AML-193 (cell line): ENCODE measurements around the gene LMLN.
"Not testable (repeated sequence)": the region's sequence is repeated elsewhere in the genome, so short reads cannot be mapped to it uniquely, and the experiment has no call there.

Experiments used
- DNase-seq, 2 experiments: peaks; one replicate each; lab custom pipeline; 2025; lab: John Stamatoyannopoulos, UW

LMLN gene, protein sequence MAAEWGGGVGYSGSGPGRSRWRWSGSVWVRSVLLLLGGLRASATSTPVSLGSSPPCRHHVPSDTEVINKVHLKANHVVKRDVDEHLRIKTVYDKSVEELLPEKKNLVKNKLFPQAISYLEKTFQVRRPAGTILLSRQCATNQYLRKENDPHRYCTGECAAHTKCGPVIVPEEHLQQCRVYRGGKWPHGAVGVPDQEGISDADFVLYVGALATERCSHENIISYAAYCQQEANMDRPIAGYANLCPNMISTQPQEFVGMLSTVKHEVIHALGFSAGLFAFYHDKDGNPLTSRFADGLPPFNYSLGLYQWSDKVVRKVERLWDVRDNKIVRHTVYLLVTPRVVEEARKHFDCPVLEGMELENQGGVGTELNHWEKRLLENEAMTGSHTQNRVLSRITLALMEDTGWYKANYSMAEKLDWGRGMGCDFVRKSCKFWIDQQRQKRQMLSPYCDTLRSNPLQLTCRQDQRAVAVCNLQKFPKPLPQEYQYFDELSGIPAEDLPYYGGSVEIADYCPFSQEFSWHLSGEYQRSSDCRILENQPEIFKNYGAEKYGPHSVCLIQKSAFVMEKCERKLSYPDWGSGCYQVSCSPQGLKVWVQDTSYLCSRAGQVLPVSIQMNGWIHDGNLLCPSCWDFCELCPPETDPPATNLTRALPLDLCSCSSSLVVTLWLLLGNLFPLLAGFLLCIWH

DNA sequence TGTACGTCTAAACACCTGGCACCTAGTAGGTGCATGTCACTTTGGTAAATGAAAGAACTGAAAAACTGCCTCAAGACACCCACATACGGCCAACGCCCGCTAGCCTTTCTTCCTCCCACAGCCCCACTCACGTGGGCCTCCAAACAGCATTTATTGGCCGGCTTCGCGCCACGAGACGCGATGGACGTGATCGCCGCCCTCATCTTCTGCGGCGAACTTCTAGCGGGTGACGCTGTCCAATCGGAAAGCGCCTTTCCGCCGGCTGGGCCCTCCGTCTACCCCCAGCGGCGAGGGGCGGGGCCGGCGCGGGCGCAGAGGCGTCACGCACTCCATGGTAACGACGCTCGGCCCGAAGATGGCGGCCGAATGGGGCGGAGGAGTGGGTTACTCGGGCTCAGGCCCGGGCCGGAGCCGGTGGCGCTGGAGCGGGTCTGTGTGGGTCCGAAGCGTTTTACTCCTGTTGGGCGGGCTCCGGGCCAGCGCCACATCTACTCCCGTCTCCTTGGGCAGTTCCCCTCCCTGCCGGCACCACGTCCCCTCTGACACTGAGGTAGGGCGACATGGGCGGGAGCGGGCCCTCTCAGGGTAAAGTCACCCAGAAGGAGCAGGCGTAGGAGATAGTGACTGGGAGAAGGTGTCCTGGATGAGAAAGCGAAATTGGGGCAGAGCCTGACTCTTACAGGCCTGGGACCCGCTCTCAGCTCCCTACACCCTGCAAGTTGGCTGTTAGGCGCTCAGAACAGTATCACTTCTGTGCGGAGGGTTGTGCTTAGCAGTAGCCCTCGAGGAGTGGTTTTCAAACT lies at the start of gene LMLN:
Gene LMLN (plus strand): TSS at position 327 of the 803 bp plus-strand sequence. CDS start 29 bp downstream, at position 356.
- peak; percentile 97 for DNase-seq

DNA sequence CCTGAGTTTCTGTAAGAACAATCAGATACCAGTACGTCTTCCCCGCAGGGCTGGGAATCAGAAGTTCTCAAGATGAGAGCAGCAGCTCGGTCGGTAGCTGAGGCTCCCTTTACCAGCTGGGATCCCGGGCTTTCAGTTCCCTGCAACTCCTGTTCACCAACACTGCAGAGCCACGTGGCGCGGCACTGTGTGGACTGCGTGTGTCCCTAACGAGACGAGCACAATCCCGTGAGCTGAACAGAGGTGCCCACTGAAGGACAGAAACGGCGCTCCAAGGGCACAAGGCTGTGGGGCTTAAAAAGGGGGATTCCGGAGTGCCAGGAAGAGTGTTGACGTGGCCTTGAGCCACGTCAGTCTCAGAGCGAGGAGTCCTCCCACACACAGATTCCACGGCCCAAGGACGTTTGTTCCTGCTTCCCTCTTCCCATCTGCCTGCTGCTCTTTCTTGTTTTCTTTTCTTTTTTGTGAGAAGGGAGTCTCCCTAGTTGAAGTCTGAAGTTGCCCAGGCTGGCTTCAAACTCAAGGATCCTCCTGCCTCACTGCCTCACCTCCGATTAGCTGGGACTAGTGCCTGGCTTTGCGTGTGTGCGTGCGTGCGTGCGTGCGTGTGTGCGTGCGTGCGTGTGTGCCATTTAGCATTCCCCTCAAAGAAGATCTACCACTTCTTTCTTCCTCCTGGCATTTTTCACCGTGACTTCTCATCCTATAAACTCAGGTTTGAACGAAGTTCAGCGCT lies 47.1 kb upstream of the LMLN start:
- DNase-seq: no peak

DNA sequence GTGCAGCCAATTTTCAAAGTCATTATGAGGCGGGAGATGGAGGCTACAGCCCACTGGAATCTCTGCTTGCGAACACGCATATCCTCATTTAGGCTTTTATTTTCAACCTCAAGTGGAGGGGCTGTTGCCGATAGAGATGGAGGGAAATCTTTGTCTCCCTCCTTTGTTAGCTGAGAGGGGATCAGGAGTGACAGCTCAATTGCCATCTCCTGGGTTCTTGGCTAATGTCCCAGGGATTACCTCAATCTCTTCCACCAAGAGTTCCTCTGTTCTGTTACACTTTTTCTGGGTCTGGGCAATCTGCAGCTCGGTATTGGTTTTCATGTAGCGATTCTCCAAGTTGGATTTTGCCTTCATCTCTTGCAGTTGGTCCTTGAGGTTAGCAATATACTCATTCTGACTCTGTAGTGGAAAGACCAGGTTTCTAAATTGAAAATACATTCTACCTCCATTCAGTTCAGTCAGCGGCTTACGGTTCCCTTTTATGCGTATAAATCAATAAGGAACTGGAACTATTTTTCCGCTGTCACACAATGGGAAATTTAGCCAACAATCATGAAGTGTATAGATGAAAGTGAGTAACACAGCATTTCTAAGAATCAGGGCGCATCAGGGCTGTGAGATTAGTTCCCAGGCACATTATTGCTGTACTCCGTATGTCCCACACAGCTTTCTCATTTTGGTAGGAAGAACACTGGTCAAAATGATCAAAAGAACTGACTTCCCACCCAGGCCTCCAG lies 46.2 kb upstream of the LMLN start:
- DNase-seq: no peak

DNA sequence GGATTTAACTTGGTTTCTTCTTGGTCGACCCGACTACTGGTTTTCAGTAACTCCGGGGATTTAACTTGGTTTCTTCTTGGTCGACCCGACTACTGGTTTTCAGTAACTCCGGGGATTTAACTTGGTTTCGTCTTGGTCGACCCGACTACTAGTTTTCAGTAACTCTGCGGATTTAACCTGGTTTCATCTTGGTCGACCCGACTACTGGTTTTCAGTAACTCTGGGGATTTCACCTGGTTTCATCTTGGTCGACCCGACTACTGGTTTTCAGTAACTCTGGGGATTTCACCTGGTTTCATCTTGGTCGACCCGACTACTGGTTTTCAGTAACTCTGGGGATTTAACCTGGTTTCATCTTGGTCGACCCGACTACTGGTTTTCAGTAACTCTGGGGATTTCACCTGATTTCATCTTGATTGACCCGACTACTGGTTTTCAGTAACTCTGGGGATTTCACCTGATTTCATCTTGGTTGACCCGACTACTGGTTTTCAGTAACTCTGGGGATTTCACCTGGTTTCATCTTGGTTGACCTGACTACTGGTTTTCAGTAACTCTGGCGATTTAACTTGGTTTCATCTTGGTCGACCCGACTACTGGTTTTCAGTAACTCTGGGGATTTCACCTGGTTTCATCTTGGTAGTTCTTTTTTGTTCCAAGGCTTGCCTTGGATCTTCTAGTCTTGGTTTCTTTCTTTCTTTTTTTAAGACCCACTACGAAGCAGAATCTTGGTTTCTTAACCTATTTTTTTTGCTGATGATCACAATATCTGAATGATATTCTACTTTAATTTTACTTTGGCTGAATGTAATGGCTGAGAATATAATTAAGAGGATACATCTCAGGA lies 38.4 kb upstream of the LMLN start:
- not testable (repeated sequence) for DNase-seq

DNA sequence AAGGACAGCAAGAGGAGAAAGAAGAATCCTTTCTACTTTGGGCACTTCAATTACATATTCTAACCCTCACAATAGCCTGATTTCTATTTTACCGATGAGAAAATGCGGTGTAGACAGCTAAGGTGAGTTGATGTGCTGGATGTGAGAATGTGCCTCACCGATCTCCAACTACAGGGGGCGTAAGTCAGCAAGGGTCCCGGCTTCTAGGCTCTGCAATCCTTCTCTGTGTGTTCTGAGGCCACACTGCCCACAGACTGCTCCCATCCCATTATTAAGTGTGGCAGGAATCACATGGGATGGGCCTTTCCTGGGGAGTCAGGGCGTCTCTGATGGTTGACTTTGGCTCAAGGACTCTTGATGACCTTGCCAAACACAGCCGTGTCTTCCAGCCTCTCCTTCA lies 33.6 kb upstream of the LMLN start:
- DNase-seq: no peak

DNA sequence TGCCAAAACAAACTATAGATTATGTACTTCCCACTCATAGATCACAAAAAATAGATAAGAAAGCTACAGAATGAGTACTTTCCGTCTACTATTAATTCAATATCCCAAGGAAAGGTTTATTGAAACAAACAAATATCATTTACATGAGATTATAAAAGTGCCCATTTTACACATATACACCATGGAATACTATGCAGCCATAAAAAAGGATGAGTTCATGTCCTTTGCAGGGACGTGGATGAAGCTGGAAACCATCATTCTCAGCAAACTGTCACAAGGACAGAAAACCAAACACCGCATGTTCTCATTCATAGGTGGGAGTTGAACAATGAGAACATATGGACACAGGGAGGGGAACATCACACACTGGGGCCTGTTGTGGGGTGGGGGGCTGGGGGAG lies 32.4 kb upstream of the LMLN start:
- not testable (repeated sequence) for DNase-seq

DNA sequence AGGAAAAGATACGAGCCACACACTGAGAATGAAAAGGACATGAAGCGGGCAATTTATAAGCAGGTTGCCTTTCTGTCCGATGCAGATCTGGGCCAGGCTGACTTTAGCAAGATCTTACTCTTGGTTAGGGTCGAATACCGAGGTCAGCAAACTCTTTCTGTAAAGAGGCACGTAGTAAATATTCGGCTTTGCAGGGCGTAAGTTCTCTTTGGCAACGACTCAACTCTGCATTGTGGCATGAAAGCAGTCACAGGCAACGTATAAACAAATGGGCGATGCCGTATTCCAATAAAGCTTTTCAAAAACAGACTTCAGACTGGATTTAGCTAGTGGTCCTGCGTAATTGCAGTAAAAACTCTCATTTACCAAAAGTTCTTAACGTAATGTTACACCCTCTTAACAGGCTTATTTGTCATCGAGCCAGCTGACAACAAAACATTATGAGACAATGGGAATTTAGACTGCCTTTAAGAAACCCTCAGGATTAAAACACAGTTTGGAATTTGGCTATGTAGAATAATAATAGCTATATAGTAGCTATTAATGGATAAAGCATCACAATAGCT lies 23.1 kb upstream of the LMLN start:
- no peak for DNase-seq

DNA sequence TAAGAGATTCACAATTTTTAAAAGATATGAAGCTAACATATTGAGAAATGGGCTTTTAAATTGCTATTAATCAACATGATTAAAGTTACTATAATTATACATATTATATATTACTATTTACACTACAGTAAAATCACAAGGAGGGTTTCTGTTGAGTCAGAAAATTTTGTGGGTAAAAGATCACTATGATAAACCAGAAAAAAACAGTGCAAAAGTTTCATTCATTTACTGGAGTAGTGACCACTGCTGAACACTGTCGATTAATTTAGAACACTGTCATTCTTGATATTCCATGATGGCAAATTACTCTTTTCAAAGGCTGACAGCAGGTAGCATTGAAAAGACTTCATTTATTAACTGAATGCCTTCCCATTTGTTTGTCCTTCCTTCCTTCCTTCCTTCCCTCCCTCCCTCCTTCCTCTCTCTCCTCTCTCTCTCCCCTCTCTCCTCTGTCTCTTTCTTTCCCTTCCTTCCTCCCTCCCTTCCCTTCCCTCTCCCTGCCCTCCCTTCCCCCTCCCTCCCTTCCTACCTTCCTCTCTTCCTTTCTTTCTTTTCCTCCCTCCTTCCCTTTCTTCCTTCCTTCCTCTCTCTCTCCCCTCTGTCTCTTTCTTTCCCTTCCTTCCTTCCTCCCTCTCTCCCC lies 19.2 kb upstream of the LMLN start:
- DNase-seq: no peak

DNA sequence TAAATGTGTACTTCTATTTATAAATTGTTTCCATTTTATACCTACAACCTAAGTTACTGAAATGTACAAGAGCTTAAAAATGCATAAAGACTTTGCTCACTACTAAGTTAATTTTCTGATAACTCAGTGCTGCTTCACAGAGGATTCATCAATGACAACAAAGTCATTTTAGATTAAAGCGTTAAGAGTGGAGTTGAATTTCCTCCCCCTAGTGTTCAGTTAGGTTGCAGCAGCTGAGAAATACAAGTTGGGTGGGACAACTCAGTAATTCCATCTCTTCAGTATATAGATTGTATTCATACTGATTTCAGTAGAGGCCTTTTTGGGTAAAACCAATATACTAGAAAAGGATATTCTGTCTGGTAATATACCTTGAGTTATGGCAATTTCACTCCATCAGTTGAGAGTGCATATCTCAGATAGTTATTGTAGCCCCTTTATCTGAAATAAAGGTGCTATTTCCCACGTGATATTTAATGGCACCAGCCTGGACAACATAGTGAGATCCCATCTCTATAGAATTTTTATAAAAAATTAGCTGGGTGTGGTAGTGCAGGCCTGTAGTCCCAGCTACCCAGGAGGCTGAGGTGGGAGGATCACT lies 17.0 kb upstream of the LMLN start:
- DNase-seq: peak; percentile 62 to 77

DNA sequence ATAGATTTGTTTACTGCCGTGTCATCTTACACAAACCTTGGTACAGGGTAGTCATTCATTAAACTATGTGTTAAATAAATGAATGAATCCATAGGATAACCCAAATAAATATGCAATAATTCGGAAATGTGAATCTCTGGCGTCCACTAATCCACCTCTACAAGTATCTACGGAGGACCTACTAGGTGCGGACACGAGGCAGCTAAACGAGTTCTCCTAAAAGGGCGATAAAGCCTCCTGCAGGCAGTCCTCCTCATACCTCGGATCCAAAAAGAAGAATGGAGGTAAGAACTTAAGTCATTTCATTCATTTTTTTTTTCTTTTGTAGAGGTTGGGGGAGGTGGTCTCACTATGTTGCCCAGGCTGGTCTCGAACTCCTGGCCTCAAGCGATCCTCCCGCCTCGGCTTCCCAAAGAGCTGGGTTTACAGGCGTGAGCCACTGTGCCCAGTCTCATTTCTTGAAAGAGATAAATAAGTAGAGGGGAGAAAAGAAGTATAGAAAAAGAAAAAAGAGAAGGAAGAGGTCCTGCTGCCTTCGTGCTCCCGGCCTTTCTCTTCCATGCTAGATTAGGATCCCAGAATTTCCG lies 10.7 kb upstream of the LMLN start:
- no peak for DNase-seq

DNA sequence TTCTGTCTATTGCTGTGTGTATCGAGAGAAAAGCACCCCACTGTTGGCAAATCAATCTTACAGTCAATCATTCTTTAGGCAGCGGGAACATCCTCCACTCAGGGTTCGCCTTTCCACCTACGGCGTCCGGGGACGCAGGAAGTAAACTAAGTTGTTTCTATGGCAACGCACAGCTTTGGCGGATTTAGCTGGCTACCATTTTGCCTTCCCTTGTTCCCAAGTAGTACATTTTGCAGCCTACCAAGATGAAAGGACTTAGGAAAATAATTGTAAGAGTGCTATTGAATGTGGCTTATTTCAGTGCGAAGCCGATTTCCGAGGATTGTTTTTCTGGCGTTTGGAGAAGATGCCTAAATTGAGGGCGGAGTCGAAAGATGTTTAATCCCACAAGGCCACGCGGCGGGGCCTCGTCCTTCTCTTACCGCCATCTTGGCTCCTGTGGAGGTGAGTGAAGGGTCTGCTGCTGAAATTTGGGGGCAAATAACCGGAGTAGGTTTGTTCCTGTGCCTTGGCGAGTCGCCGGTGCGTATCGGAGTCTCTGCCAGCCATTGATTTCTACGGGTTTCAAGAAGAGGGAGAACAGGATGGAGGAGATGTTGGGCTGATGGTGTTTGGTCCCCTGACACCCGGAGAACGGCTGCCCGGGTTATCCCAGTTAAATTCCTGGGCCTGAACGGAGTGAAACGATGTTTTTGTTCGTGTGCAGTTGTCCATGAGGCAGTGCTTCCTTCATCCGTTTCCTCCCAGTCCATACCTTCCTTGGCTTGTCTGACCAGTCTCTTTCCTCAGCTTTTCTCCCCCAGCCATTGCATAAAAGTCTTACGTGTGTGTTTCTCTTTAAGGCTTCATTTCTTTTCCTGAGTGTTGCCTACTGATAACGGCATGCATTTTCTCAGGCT lies 10.0 kb upstream of the LMLN start, which contains the start of gene RPL35A:
Gene RPL35A (plus strand): TSS at position 413 of the 899 bp plus-strand sequence. CDS start 778 bp downstream, outside the sequence.
- DNase-seq: peak; percentile 97 to 99

DNA sequence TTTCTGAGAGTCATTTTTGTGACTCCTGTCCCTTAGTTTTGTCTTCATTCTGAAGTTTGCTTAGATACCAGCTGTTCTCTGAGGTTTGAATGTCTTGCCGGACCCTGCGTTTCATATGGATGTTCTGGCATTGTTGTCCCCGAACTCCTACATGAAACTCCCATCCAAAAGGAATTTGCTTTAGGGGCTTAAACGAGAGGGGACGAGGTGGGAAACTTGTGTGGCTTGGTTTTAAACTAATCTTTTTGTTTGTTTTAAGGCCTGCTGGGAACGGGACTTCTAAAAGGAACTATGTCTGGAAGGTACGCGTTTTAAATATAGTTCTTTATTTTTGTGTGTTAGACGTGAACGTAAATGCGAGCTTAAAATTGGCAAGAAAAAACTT lies 9.3 kb upstream of the LMLN start:
- DNase-seq: no peak

DNA sequence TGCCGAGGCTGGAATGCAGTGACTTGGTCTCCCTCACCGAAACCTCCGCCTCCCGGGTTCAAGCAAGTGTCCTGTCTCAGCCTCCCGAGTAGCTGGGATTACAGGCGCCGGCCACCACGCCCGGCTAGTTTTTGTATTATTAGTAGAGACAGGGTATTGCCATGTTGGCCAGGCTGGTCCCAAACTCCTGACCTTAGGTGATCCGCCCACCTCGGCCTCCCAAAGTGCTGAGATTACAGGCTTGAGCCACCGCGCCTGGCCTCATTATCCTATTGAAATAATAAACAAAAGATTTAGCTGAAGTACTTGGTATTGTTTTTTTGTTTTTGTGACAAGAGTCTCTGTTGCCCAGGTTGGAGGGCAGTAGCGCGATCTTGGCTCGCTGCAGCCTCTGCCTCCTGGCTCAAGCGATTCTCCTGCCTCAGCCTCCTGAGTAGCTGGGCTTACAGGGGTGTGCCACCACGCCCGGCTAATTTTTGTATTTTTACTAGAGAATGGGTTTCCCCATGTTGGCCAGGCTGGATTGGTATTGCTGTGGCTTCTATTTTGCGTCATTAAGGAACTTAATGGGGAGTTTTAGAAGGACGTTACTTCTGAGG lies 8.5 kb upstream of the LMLN start:
- DNase-seq: no peak

DNA sequence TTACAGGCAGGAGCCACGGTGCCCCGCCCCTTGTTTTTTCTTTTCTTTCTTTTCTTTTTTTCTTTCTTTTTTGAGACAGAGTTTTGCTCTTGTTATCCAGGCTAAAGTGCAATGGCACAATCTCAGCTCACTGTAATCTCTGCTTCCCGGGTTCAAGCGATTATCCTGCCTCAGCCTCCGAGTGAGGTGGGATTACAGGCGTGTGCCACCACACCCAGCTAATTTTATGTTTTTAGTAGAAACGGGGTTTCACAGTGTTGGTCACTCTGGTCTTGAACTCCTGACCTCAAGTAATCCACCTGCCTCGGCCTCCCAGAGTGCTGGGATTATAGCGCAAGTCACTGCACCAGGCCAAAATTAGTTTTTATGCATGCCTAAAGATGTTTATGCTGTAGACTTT lies 7.6 kb upstream of the LMLN start:
- DNase-seq: no peak

DNA sequence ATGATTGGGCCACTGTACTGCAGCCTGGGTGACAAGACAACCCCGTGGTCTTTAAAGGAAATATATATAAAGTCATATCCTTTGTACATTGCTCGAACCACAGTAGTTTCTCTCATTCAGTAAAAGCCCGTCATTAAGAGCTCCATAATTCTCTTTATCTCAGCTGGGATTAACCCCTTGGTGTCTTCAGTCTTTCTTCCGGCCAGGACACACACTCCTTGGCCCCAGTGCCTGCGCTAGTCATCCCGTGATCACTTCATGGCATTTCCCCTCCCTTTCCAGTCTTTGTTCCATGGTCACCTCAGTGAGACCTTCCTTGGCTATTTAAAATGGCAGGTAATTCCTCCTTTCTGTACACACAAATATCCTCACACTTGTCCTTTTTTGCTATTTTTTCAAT lies 6.7 kb upstream of the LMLN start:
- no peak for DNase-seq

DNA sequence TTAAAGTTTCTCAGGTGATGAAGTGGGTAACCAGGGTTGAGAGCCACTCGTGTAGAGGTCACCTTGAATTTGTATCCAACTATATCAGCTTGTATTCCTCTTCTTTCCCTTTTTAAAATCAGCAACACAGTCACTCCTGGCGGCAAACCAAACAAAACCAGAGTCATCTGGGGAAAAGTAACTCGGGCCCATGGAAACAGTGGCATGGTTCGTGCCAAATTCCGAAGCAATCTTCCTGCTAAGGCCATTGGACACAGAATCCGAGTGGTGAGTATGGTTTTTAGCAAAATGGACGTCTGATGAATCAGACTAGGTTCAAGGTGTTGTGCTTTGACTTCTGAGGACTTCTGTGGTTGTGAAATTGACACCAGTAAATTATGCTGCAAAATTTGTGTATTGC lies 6.1 kb upstream of the LMLN start:
- DNase-seq: no peak

DNA sequence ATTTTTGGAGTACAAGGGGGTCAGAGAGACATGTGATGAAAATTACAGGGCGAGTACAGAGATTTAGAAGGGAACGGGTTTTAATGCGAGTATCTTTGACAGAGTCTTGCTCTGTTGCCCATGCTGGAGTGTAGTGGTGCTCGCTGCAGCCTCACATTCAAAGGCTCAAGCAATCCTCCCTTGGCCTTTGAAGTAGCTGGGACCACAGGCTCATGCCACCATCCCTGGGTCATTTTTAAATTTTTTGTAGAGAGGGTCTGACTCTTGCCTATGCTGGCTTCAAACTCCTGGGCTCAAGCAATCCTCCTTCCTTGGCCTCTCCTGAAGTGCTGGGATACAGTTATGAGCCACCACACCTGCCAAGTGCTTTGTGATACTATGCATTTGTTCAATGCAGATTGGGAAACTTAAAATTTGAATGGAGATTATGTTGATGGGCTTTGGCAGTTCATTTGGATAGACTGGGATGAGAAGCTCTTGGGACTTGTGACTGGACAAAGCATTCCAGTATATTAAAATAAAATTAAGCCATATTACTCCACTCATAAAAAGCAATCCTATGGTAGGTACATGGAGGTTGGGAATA lies 4.0 kb upstream of the LMLN start:
- no peak for DNase-seq
